GM19438 (cell line): ENCODE results near the gene ACIN1.
"Not testable (repeated sequence)": the region's sequence is repeated elsewhere in the genome, so short reads cannot be mapped to it uniquely, and the experiment has no call there.

Experiments
- ATAC-seq: cut with Tn5 transposase; IDR thresholded peaks from one replicate; pipeline ENCODE4 v1.9.1; 2021; ENCODE audit warnings: low read depth; ENCODE audit not compliant: unreplicated experiment

ACIN1 gene

DNA sequence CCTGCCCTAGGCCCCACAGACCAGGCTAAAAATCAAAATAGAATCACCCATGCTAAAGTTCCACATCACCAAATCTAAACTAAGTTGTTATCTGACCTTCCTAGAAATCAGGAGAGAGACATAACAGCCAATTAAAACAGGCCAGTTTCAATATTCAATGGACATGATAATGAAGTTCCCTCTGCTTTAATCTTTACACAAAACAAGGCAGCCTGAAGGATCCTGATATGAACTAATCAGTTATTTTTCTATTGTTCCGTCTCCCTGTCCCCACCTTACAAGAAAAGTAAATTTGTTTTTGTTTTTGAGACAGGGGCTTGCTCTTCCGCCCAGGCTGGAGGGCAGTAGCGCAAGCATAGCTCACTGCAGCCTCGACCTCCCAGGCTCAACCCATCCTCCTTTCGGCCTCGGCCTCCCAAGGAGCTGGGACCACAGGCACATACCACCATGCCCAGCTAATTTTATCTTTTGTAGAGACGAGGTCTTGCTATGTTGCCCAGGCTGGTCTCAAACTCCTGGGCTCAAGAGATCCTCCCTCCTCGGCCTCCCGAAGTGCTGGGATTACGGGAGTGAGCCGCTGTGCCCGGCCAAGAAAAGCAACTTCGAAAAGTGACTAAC lies 29.5 kb upstream of the ACIN1 start:
- no peak for ATAC-seq

GRCh38 chr14:23123419-23123818 lies 28.5 kb upstream of the ACIN1 start:
- no peak for ATAC-seq

DNA sequence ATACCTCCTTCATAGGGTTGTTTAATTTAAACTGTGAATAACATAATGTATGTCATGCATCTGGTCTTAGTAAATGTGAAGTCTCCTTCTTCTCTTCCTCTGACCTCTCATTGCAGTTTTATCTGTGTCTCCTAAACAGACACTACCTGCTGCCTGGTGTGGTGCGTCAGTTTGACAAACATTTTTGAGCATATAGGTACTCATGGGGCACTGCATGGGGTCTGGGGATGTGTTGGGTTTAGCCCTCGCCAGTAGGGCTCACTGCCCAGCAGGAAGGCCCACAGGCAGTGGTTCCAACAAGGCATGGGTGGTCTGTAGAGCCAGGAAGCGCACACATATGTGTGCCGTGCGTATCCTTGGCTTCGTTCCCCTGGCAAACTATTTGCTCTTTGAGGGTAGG lies 27.1 kb upstream of the ACIN1 start:
- no peak for ATAC-seq

- ATAC-seq: no peak
Measured at GRCh38 chr14:23121361-23121771, 26.4 kb upstream of the ACIN1 start.

- peak; percentile 73 for ATAC-seq
Measured at GRCh38 chr14:23120541-23121251, 25.8 kb upstream of the ACIN1 start.

GRCh38 chr14:23119363-23120327 lies 24.7 kb upstream of the ACIN1 start:
- ATAC-seq: no peak

DNA sequence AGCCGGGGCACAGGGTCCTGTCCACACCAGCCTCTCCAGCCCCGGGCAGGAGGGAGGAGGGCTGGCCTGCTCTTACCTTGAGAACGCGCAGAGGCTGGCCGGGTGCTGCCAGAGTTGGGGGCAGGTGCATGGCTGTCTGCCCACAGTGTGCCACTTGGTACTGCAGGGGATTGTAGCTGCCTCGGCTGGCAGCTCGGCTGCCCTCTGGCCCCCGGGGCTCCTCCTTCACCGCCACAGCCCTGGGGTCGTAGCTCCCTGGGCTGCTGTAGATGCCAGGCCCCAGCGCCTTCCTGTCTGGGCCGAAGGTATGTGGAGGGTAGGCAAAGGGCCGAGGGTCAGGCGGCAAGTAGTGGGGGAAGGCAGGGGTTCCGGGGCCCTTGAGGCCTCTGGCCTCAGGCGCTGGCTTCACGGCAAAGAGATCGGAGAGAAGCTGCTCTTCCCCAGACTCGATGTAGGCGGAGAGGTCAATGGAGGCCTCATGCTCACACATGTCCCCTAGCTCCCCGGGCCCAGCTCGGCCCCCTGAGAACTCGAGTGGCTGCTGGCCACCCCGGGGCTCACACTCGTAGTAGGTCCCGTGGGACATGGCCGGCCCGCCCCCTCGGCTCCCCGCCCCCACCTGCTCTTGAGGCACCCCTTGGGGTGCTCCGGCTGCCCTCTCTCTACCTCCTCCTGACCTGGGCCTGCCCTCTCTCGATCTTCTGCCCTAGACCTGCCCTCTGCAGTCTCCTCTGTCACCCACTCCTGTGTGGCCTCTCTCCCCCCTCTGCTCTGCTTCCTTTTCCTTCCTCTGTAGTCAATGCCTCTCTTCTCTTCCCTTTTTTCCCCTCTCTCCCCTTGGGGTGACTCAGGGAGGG lies 23.8 kb upstream of the ACIN1 start, which contains the start of gene CEBPE:
Gene CEBPE (minus strand): TSS at position 750 of the 857 bp plus-strand sequence. CDS start 164 bp downstream, at position 586.
- ATAC-seq: no peak

- ATAC-seq: no peak
Measured at GRCh38 chr14:23117371-23118020, 22.6 kb upstream of the ACIN1 start.

DNA sequence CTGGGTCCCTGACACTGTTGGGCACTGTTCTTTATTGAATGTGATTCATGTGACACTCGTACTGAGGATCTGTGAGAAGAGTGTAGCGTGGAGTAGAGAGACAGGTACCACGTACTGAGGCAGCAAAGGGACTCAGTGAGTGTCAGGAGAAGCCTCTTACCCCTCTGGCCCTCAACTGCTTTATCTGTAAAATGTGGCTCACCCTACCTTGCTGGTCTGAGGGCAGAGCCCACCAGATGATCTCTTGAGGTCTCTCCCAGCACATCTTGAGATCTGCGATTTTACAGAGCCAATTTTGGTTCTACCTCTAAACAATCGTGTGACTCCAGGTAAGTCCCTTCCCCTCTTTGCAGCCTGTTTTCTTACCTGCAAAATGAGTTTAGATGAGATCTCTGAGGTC lies 21.0 kb upstream of the ACIN1 start:
- no peak for ATAC-seq

GRCh38 chr14:23115039-23115731 lies 20.2 kb upstream of the ACIN1 start:
- ATAC-seq: no peak

- no peak for ATAC-seq
Measured at GRCh38 chr14:23114669-23115038, 19.7 kb upstream of the ACIN1 start.

GRCh38 chr14:23114120-23114458 lies 19.2 kb upstream of the ACIN1 start:
- no peak for ATAC-seq

DNA sequence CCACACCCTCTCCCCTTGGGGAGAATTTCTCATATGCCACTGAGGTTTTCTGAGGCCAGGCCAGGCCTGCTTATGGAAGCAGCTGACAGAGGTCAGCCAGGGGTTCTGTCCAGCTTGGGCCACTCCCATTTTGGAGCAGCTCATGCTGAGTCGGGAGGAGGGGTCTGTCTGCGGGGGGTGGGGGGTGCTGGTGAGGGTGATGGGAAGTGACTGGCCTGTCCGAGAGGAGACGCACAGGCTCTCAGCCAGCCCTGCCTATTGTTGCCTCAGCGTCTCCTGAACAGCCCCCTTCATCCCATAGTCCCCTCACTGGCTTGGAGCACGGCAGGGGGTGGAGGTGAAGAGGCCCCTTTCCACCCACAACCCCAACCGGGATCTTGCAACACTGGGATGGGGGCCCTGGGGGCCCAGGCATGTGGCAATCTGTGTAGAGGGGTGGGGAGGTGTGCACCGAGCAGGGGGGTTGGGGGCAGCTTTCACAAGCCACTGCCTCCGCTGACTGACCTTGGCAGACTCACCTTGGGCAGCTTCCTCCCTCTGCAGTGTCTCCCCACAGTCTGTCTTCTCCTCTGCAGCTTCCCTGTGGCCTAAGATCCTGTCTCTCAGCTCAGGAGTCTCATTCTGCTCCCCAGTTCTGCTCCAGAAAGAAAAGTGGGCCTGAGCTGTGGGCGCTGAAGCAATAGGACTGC lies 18.6 kb upstream of the ACIN1 start:
- no peak for ATAC-seq

DNA sequence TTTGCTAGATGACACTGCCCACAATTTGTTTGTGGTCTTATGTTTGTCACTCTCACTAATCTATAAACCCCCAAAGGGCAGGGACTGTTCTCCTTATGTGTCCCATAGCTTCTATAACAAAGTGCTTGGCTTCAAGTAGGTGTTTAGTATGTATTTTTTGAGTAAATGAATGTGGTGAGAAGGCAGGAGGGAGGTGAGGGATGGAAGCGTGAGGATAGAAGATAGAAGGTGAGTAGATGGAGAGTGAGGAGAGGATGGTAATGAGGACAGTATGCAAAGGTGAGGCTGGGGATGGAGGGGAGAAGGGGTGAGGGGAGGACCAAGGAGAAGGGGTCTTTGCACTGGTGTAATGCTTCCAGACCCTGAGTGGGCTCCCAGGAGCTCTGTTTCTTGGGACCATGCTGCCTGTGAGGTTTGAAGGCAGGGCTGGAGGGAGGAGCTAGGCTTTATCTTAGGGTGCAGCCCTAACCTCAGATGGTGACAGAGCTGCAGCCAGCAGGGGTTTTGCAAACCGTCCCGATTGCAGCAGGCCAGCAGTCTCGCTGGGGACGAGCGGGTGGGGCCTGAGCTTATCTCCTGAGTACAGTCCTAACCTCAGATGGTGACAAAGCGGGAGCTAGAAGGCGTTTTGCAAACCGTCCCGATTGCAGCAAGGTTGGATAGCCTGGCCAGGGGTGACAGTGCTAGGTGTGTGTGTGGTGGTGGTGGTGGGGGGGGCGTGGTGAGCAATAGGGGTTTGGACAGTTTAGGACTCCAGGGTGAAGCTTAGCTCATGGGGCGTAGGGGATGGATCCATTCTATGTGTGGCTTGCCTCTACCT lies 17.6 kb upstream of the ACIN1 start:
- ATAC-seq: no peak

GRCh38 chr14:23110579-23111365 lies 15.8 kb upstream of the ACIN1 start:
- ATAC-seq: no peak

DNA sequence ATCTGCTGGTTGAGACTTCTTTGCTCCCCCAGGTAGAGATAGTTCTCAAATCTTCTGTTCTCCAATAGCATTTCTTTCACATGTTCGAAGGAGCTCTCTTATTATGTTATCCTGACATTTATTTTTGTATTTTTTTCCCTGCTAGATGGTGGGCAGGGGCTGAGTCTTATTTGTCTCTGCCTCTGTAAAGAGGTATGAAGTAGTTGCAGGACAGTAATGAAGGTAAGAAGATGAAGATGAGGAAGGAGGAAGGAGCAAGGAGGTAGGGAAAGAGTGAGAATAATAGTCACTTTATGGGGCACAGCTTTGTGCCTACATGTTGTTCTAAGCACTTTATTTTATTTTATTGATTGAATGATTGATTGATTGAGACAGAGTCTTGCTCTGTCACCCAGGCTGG lies 14.8 kb upstream of the ACIN1 start:
- no peak for ATAC-seq

DNA sequence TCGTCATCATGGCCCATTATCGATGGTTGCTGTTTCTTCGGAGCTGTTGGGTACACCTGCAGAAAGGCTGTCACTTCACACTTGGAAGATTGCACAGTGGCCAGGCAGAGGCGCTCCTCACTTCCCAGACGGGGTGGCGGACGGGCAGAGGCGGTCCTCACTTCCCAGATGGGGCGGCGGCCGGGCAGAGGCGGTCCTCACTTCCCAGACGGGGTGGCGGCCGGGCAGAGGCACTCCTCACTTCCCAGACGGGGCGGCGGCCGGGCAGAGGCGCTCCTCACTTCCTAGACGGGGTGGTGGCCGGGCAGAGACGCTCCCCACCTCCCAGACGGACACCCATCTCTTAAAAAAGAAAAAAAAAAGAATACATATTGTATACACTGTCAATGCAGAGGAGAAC lies 13.2 kb upstream of the ACIN1 start:
- ATAC-seq: not testable (repeated sequence)
